Stimulated activated CD4-positive, alpha-beta T cell treated with anti-CD3 and anti-CD28 coated beads, Interleukin-1b, Interleukin-23, amount 100 ng/mL, for 4 hours (primary cell): ENCODE measurements around the gene CHTOP.
"Not testable (repeated sequence)": the region's sequence is repeated elsewhere in the genome, so short reads cannot be mapped to it uniquely, and the experiment has no call there.

Source experiments
- DNase-seq, 2 donors: peaks; one replicate each; pipeline ENCODE4 v3.0.0-alpha.2; 2020; ENCODE audit warnings: low read depth in 2 of 2

CHTOP gene, protein sequence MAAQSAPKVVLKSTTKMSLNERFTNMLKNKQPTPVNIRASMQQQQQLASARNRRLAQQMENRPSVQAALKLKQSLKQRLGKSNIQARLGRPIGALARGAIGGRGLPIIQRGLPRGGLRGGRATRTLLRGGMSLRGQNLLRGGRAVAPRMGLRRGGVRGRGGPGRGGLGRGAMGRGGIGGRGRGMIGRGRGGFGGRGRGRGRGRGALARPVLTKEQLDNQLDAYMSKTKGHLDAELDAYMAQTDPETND

GRCh38 chr1:153633754-153634665, at the start of gene CHTOP:
Gene CHTOP, plus strand, starts transcription at chr1:153634066. Its CDS starts 2,523 bp downstream, at chr1:153636589.
- DNase-seq = peak; percentile 94 to 96

- no peak for DNase-seq
Observed at GRCh38 chr1:153585006-153585405, 48.9 kb upstream of the CHTOP start.

- DNase-seq = no peak
Observed at GRCh38 chr1:153586347-153586746, 47.5 kb upstream of the CHTOP start.

DNA sequence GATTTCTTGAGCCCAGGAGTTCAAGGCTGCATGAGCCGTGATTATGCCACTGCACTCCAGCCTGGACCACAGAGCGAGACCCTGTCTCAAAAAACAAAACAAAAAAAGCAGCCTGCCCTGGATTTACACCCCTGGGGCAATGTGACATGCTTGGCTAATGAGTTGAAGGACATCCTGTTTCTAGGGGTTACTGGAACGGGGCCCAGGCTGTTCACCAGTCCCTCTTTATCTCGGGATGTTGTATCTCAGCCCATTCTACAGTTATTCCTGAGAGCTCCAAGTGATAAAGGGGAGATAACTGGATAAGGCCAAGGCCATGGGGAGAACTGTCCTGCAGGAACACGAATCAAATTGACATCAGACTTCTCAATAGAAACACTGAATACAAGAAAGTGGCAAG, 46.6 kb upstream of the CHTOP start:
- no peak for DNase-seq

DNA sequence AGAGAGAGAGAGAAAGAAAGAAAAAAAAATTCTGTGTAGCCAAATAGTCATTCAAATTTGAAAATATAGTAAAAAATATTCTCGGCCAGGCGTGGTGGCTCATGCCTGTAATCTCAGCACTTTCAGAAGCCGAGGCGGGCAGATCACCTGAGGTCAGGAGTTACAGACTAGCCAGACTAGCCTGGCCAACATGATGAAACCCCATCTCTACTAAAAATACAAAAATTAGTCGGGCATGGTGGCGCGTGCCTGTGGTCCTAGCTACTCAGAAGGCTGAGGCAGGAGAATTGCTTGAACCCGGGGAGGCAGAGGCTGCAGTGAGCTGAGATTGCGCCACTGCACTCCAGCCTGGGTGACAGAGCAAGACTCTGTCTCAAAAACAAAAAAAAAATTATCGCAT, 45.8 kb upstream of the CHTOP start:
- not testable (repeated sequence) for DNase-seq

- DNase-seq = no peak
Observed at GRCh38 chr1:153588482-153588881, 45.4 kb upstream of the CHTOP start.

DNA sequence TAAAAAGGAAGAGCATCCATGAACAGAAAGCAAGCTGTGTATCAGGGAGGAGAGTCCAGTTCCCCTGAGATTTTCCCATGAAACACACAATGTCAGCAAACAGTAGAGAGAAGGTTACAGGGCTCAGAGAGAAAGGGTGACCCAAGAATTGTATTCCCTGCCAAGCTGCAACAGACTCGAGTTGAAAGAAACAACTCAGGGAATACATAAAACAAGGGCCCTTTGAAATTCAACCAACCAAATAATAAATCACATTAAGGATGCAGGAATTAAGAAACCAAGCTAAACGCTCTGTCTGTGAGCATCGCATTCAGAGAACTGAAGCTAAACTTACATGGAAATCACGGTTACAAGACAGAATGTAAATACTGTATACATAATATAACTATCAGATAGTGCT, 41.1 kb upstream of the CHTOP start:
- DNase-seq = no peak

- no peak for DNase-seq
Observed at GRCh38 chr1:153597206-153597605, 36.7 kb upstream of the CHTOP start.

DNA sequence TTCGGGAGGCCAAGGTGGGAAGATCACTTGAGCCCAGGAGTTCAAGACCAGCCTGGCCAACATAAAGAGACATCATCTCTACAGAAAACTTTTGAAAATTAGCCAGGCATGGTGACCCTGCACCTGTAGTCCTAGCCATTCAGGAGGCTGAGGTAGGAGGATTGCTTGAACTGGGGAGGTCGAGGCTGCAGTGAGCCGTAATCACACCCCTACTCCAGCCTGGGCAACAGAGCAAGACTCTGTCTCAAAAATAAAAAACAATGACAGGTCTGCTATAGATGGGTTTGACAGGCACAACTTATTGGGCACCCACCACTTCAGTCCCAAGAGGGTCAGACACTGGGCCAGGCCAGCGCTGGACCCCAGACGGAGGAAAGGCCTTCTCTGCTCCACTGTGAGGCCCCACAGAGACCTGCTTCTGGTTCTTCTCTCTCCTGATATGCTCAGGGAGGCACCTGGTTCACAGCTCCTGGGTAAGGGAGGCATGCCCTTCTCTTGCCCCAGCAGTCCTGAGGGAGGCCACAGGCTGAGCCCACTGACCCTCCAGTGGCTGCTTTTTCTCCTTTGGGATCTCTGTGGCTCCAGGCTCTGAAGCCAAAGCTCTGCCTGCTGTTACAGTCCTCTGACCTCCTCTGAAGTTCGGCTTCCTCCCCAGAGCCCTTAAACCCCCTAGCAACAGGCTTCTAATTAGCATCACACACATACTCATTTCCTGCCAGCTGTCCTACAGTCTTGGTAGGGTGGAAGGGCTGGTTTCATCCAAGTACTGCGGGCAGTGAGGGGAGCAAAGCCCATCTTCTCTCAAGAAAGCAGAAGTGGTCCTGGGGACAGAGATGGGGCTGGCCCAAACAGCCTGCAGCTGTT, 35.3 kb upstream of the CHTOP start:
- DNase-seq = no peak

- DNase-seq = no peak
Observed at GRCh38 chr1:153599847-153600246, 34.0 kb upstream of the CHTOP start.

- DNase-seq = no peak
Observed at GRCh38 chr1:153602749-153603148, 31.1 kb upstream of the CHTOP start.

DNA sequence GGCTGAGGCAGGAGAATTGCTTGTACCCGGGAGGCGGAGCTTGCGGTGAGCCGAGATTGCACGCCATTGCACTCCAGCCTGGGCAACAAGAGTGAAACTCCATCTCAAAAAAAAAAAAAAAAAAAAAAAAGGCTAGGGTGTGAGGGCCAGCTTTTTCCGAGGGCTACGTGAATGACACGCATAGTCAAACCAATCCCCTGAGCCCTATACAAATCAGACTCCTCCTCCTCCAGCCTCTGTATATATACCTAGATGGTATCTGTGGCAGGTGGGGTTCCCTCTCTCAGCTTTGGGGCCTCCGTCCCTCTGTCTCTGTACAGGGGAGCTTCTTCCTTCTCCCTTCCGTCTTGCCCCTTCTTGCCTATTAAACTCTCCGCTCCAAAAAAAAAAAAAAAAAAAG, 27.7 kb upstream of the CHTOP start:
- DNase-seq = no peak

DNA sequence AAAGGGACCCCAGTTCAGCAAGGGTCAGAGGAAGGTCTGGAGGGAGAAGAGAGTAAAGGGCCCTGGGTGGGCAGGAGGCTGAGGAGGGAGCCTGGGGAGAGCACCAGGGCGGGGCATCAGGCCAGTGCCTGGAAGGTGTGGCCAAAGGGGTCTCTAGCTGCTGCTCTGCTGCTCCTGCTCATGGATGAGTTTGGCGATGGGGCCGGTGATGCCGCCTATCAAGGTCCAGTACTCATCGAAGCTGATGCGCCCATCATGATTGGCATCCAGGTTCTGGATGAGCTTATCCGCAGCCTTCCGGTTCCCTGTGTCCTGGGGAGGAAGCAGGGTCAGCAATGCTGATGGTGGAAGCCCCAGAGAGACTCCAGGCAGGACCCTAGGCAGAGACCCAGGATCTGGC, 26.5 kb upstream of the CHTOP start:
- DNase-seq = no peak

- DNase-seq = no peak
Observed at GRCh38 chr1:153608089-153608682, 25.7 kb upstream of the CHTOP start.

DNA sequence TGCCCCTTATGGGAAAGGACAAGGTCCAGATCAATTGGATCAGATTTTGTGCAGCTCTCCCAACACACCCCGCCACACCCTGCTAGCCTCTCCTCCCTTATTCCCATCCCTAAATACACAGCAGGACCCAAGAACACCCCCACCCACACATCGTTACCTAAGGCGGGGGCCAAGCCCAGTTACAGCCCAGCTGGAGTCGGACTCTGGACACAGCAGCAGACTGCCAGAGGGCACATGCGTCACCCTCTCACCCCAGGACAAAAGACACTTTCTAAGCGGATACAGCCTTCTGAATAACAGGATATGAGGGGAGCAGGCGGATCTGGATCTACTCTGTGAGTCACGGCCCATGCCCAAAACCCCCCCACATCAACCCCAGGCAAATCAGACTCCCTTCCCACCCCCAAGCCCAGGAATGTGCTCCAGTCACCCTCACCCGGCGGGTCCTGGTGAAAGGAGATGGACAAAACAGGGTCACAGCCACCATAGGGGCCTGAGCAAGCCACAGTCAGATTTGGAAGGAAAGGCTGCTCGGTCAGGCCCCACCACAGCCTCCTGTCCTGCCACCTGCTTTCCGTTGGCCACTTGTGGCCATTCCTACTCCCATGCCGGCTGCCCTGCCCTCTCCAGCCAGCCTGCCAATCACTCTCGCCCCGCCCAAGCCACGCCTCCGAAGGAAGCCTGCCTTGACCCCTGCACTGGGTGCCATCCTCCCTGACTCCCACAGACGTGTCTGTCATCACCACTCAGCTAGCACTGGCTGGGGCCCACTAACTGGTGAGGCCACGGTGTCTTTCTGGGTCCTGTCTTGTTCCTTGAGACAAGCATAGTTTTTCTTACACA, 24.9 kb upstream of the CHTOP start:
- DNase-seq = no peak

DNA sequence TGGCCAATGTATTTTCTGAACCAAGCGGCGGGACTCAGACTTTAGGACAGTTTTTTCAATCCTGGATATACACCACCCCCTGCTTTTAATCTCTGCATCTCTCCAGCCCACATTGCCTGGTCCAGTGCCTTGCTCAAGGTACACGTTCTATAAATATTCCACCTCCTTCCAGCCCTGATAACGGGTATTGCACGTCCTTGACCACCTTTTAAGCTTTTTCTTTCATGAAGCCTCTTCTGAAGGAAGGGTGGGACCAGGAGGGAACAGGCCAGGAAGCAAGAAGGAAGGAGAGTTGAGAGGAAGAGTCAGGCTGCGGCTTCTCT, 24.3 kb upstream of the CHTOP start:
- DNase-seq = no peak

GRCh38 chr1:153610334-153610733, 23.5 kb upstream of the CHTOP start:
- DNase-seq = no peak

DNA sequence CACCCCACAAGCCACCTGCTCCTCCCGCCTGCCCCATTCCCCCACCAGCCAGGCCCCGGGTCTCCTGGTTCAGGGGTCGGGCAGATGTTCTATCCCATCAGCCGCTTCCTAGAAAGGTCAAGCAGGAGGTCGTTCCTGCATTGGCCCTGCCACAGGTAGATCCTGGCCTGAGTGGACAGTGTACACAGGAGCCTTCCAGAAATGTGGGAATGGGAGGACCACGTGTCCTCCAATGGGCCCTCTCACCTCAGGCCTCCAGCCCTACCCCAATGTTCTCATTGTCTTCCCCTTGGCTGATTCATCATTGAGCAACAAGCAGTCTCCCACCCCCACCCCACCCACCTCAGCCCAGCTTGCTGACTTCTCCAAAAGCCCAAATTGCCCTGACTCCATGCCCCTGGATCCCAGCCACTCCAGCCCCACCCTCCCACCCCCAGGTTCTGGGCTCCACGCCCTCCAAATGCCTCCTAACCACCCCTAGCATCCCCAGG, 23.0 kb upstream of the CHTOP start:
- DNase-seq = no peak

DNA sequence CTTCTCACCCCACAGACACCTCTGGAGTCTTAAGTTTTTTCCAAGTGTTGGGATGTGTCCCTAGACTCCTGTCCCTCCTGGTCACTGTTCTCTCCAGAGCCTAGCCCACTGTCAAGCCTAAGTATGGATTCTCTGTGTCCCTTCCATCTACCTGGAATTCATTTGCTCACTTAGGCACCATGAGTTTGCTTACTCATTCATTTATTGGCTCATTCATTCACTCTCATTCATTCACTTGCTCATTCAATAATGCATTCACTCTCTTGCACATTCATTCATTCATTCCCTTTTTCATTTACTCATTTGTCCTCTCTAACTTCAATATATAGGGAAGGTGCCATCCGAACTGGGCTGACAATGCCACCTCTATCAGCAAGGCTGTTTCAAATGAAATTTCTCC, 22.5 kb upstream of the CHTOP start:
- no peak for DNase-seq

- no peak for DNase-seq
Observed at GRCh38 chr1:153612111-153612754, 21.6 kb upstream of the CHTOP start.
